CD4-positive, alpha-beta T cell (primary cell): ENCODE measurements around the gene ZBTB5. TPM values are rescaled to one million over a fixed set of nuclear protein-coding genes. Genes with fewer than 3 reads are reported as not detected.

Experiments used
- ATAC-seq: fragments of 200-7000 bp; cut with Tn5 transposase; one replicate; pipeline ENCODE4 v1.10.0; 2022; ENCODE audit warnings: mild to moderate bottlenecking; ENCODE audit not compliant: poor library complexity
- CTCF ChIA-PET: fragments of 350-600 bp; sonication (Branson Sonifier 250); formaldehyde crosslinking; loops from one replicate; lab custom pipeline; 2021; ENCODE audit warnings: antibody characterized with exemption, inconsistent platforms; lab: Charles Lee
- POLR2A ChIA-PET: fragments of 350-600 bp; sonication (Branson Sonifier 250); formaldehyde crosslinking; loops from one replicate; lab custom pipeline; 2021; ENCODE audit warnings: antibody characterized with exemption, inconsistent platforms; lab: Charles Lee
- DNase-seq, 14 experiments: peaks; one replicate each; pipeline ENCODE4 v3.0.0-alpha.2; 2013 to 2020; ENCODE audit warnings: mixed read lengths in 2 of 14
- H3K27ac ChIP-seq, 2 donors: one replicate each; pipeline versions ENCODE4 v1.5.1 to v1.7.0; 2013; ENCODE audit warnings: low read length in 2 of 2, low read depth in 1 of 2, mild to moderate bottlenecking in 1 of 2
- H3K27me3 ChIP-seq, 2 experiments: 1 replicate in 1 of 2; 2 replicates in 1 of 2; pipeline versions ENCODE4 v1.6.1 to v1.7.0; 2013; ENCODE audit warnings: low read length in 2 of 2, control low read depth in 1 of 2, mild to moderate bottlenecking in 1 of 2, moderate library complexity in 1 of 2; ENCODE audit not compliant: insufficient read depth in 2 of 2, control insufficient read depth in 1 of 2
- H3K36me3 ChIP-seq: one replicate; pipeline ENCODE4 v1.6.1; 2013; ENCODE audit warnings: low read length, control low read depth; ENCODE audit not compliant: insufficient read depth
- H3K4me1 ChIP-seq: one replicate; pipeline ENCODE4 v1.6.1; 2013; ENCODE audit warnings: low read length, control low read depth; ENCODE audit not compliant: insufficient read depth
- H3K4me3 ChIP-seq: one replicate; pipeline ENCODE4 v1.5.1; 2013; ENCODE audit warnings: mild to moderate bottlenecking, low read length, moderate library complexity
- H3K9me3 ChIP-seq, 2 experiments: 1 replicate in 1 of 2; 2 replicates in 1 of 2; pipeline versions ENCODE4 v1.6.1 to v1.7.0; 2013; ENCODE audit warnings: low read length in 2 of 2, mild to moderate bottlenecking in 2 of 2, control low read depth in 1 of 2, moderate library complexity in 1 of 2; ENCODE audit not compliant: control insufficient read depth in 1 of 2, insufficient read depth in 1 of 2
- H3K27ac Mint-ChIP-seq: one replicate; pipeline ENCODE4 v1.8.0; 2020; ENCODE audit warnings: mixed read lengths
- H3K27me3 Mint-ChIP-seq: one replicate; pipeline ENCODE4 v1.8.0; 2021; ENCODE audit warnings: mixed read lengths
- H3K36me3 Mint-ChIP-seq: one replicate; pipeline ENCODE4 v1.8.0; 2021; ENCODE audit warnings: low read depth, mixed read lengths
- H3K4me1 Mint-ChIP-seq: one replicate; pipeline ENCODE4 v1.8.0; 2021; ENCODE audit warnings: low read depth, mixed read lengths
- H3K4me3 Mint-ChIP-seq: one replicate; pipeline ENCODE4 v1.8.0; 2020; ENCODE audit warnings: mild to moderate bottlenecking, mixed read lengths
- H3K9me3 Mint-ChIP-seq: one replicate; pipeline ENCODE4 v1.8.0; 2020; ENCODE audit warnings: mixed read lengths
- intact Hi-C, 2 experiments: fragments of 100-400 bp; cut with DNase I in 1 of 2; cut with micrococcal nuclease in 1 of 2; formaldehyde crosslinking; loops; one replicate each; pipeline versions ENCODE4 v1.15.1 to v1.9.0; 2023 to 2025; cut with DNase I, micrococcal nuclease
- total RNA-seq, 174 experiments: library from RNA in 2 of 174; stranded (reverse) in 2 of 174; gene quantifications; one replicate each; pipeline ENCODE4 v1.2.3 and lab custom pipeline; 2021 to 2026
- TF ChIP-seq, protein P1 (sequence below): fragments of 200-600 bp; IDR thresholded peaks from one replicate; pipeline ENCODE4 v1.8.0; 2022; ENCODE audit warnings: antibody characterized with exemption, mild to moderate bottlenecking

ZBTB5 gene
- total RNA-seq, 2 experiments from 2014 or later = 21.3 to 22.0 TPM

DNA sequence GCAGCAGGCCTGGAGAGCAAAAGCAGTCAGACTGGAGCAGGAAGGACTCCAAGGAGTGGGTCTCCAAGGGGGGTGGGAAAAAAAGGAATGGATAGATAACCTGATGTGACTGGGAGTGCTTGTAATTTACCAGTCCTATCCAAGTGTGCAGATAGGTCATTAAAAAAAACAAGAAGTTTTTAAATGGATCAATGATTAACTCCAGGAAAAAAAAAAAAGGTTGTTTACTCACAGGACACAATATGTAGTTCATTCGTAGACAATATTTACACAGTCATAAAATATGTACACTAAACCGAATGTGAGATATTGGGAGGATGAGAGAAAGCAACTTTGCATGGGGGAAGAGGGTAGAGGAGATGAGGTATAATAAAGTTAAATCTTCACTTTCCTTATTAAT lies 20.4 kb downstream of the ZBTB5 start:
- no peak for DNase-seq
- TF ChIP-seq, protein P1, sequence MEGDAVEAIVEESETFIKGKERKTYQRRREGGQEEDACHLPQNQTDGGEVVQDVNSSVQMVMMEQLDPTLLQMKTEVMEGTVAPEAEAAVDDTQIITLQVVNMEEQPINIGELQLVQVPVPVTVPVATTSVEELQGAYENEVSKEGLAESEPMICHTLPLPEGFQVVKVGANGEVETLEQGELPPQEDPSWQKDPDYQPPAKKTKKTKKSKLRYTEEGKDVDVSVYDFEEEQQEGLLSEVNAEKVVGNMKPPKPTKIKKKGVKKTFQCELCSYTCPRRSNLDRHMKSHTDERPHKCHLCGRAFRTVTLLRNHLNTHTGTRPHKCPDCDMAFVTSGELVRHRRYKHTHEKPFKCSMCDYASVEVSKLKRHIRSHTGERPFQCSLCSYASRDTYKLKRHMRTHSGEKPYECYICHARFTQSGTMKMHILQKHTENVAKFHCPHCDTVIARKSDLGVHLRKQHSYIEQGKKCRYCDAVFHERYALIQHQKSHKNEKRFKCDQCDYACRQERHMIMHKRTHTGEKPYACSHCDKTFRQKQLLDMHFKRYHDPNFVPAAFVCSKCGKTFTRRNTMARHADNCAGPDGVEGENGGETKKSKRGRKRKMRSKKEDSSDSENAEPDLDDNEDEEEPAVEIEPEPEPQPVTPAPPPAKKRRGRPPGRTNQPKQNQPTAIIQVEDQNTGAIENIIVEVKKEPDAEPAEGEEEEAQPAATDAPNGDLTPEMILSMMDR = no peak
- POLR2A ChIA-PET = no interaction called here
- no peak overlapping the region for H3K4me3 Mint-ChIP-seq
- no peak for ATAC-seq
- Histone ChIP-seq H3K27me3 (no peaks in the 10 kb centered on the region), H3K9me3 (no peaks in the 10 kb centered on the region), H3K27ac (no peak overlapping the region), H3K4me1 (no peaks in the 10 kb centered on the region), H3K36me3 (peaks cover 28% of the 10 kb centered on the region), H3K4me3 (no peak overlapping the region)
- no peaks in the 10 kb centered on the region for H3K27me3 Mint-ChIP-seq
- H3K9me3 Mint-ChIP-seq = no peaks in the 10 kb centered on the region
- peaks cover 23% of the 10 kb centered on the region for H3K4me1 Mint-ChIP-seq
- H3K36me3 Mint-ChIP-seq = peaks cover 44% of the 10 kb centered on the region
- intact Hi-C loops = no loop called here
- CTCF ChIA-PET = no interaction called here
- no peak overlapping the region for H3K27ac Mint-ChIP-seq

DNA sequence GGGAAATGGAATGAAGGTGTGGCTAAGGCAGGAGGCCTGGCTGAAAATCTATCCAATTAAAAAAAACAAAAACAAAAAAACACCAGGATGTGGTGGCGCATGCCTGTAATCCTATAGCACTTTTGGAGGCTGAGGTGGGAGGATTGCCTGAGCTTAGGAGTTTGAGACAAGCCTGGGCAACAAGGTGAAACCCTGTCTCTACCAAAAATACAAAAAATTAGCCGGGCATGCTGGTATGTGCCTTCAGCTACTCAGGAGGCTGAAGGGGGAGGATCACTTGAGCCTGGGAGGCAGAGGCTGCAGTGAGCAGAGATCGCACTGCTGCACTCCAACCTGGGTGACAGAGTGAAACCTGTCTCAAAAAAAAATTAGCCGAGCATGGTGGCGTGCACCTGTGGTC lies 21.7 kb downstream of the ZBTB5 start:
- POLR2A ChIA-PET = interaction anchor here (0.6 kb wide), 1 partner anchor 324 kb away, joined by 3 read pairs; no protein-coding TSS in a partner anchor
- no peaks in the 10 kb centered on the region for H3K27me3 ChIP-seq
- no peak overlapping the region for H3K27ac ChIP-seq
- H3K27me3 Mint-ChIP-seq = no peaks in the 10 kb centered on the region
- H3K4me3 Mint-ChIP-seq = no peak overlapping the region
- ATAC-seq (no peak), DNase-seq (no peak)
- no peak overlapping the region for H3K4me3 ChIP-seq
- TF ChIP-seq, protein P1 = no peak
- peaks cover 22% of the 10 kb centered on the region for H3K4me1 Mint-ChIP-seq
- no peaks in the 10 kb centered on the region for H3K9me3 Mint-ChIP-seq
- no peaks in the 10 kb centered on the region for H3K9me3 ChIP-seq
- peaks cover 50% of the 10 kb centered on the region for H3K36me3 Mint-ChIP-seq
- intact Hi-C loops = no loop called here
- no peaks in the 10 kb centered on the region for H3K4me1 ChIP-seq
- CTCF ChIA-PET = no interaction called here
- peaks cover 35% of the 10 kb centered on the region for H3K36me3 ChIP-seq
- H3K27ac Mint-ChIP-seq = no peak overlapping the region

DNA sequence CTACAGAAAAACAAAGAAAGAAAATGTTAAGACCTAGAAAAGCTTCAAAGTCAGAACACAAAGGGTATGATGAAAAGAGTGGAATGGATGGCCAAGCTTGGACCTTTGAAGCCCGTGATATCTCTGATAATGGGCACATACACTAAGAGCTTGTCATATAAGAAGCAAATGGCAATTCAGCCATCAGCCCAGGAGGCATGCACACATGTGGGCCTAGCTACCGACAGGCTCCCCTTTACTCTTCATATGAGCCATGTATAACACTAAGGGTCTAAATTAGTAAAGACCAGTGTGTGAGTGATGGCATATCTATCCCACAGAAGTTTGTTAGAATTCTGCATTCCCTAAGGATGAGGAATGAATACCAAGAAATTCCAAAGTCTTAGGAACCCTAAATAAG lies 22.7 kb downstream of the ZBTB5 start:
- Histone ChIP-seq H3K27ac (no peak overlapping the region), H3K36me3 (peaks cover 44% of the 10 kb centered on the region), H3K27me3 (no peaks in the 10 kb centered on the region), H3K4me3 (no peak overlapping the region), H3K4me1 (no peaks in the 10 kb centered on the region), H3K9me3 (no peaks in the 10 kb centered on the region)
- Mint-ChIP-seq H3K27me3 (no peaks in the 10 kb centered on the region), H3K4me1 (peaks cover 20% of the 10 kb centered on the region), H3K9me3 (no peaks in the 10 kb centered on the region), H3K4me3 (no peak overlapping the region), H3K27ac (no peak overlapping the region), H3K36me3 (peaks cover 56% of the 10 kb centered on the region)
- DNase-seq (no peak), ATAC-seq (no peak)
- ChIA-PET CTCF (no interaction called here), POLR2A (no interaction called here)
- TF ChIP-seq, protein P1 = no peak
- intact Hi-C loops = no loop called here
